Renal cortical epithelial cell (primary cell): ENCODE results near the gene OAT. TPM values are rescaled to one million over a fixed set of nuclear protein-coding genes. Genes with fewer than 3 reads are reported as not detected.

Source experiments
- DNase-seq: peaks from one replicate; pipeline ENCODE4 v3.0.0-alpha.2; 2011; ENCODE audit warnings: low read depth
- total RNA-seq: library from RNA; depleted of rRNA; stranded (reverse); fragments of >200 nt; gene quantifications from 2 replicates; pipeline ENCODE4 v1.2.3, GENCODE V29; 2014

Gene OAT
- total RNA-seq, 1 donor from 2014 or later: 112 TPM

DNA sequence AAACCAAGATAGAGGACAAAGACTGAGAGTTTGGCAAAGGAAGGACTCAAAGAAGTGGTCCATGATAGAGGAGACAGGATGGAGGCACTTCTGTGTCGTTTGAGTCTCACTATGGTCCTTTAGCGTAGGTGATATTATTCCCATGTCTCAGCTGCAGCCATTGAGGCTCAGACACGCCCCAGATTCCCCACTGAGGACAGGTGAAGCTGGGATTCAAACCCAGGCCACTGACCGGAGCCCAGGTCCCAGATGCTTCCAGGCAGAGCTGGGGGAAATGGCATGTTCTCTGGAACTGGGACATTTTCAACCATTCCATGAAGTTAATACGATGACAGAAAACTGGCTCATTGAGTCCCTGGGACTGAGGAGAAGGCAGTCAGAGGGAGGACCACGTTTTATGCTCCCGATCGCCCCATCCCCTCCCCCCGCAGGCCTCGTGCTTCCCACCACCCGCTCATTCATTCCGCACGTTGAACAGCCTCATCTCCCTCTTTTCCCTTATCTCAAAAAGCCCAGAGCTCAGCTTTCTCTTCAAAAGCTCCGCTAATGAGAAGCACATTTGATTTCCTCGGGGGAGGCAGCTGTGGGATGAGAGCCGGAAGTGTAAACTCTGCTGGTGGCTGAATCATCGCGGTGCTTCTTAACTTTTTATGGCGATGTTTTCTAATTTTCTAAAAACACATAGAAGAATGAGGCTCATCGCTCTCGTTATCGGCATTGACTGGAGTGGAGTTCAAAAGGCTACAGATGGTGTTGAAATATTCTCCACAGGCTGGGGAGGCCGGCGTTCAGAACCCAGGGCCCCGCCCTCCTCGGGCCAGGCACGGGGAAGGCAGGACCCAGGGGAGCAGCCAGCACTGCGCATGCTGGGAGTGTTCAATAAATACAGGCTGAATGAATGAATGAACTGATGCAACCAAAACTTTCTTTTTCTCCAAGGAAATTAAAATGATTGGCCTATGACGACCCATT, 64.0 kb downstream of the OAT start:
- DNase-seq: peak; percentile 19

DNA sequence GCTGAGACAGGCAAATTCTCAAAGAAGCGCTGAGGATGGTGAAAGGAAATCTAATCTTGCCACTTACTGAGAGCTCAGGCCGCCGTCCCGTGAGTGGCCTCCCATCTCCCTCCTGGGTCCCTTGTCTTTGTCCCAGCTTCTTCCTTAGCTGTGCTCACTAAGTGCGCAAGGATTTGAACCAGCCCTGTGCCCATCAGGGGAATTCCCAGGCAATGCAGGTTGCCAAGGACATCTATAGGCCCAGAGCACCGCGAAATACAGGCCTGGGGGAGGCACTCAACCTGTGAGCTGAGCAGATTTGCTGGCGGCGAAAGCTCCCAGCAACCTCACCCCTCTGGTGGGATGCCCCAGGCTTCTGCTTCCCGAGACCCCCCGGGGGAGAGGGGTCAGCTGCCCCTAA, 64.8 kb downstream of the OAT start:
- DNase-seq: no peak

DNA sequence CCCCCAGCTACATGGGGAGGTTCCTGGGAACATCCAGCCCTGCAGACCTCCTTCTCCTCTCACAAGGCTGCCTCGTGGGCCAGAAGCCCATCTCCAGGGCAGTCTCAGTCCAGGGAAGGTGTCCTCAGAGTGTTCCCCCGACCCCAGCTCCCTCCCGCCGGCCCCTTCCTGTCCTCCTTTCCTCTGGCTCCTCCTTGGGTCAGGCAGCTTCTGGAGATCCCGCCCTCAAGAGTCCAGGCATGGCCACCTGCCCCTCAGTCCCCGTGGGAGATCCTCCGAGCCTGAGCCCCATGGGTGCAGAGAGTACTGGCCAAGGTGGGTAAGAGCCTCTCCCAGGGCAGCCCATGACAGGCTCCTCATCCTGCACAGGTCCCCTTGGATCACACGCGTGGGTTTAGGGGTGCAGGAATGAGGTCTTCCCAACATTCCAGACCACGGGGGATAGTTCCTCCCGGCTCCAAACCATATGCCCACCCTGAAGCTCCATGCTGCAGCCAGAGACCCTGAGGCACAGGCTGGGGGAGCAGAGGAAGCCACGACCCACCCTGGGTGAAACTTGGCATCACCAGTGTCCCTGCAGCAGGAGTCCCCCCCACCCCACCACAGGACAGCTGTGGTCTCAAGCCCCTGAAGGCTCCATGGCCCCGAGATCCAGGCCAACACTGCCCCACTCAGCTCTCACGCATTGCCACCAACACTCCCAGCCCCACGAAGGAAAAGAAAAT, 65.5 kb downstream of the OAT start:
- DNase-seq: no peak

DNA sequence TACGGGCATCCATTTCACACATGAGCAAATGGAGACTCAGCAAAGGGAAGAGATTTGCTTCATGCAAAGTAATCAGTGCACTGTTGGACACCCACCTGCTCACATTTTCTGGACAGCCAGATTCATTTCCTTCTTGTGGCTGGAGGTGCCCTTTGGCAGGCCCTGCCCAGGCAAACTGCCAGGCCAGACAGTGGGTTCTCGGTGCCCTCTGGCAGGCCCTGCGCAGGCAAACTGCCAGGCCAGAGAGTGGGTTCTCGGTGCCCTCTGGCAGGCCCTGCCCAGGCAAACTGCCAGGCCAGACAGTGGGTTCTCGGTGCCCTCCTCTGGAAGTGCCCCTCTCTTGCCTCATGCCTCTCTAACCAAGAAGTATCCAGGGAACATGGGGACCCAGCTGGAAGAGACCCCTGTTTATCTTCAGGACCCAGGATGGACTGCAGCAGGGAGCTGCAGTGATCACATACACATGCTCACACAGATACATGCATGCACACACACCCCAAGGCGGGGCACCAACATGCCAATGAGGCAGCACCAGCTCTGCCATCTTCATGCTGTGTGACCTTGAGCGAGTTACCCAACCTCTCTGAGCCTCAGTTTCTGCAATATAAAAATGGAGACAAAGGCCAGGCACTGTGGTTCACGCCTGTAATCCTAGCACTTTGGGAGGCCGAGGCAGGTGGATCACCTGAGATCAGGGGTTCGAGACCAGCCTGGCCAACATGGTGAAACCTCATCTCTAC, 67.1 kb downstream of the OAT start:
- peak; percentile 31 for DNase-seq

DNA sequence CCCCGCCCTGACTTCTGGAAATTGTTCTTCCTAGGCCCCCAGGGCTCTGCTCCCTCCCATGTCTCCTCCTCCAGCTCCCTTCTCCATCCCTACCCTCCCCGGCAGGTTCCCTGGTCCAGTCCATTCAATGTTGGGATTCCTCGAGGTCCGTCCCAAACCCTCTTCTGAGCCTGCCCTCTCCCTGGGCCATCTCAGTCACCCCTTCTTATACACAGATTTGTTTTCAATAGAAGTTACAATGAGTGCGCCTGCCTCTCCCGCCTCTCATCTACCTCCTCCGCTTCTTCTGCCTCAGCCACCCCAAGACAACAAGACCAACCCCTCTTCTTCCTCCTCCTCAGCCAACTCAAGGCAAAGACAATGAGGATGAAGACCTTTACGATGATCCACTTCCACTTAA, 67.9 kb downstream of the OAT start:
- no peak for DNase-seq

DNA sequence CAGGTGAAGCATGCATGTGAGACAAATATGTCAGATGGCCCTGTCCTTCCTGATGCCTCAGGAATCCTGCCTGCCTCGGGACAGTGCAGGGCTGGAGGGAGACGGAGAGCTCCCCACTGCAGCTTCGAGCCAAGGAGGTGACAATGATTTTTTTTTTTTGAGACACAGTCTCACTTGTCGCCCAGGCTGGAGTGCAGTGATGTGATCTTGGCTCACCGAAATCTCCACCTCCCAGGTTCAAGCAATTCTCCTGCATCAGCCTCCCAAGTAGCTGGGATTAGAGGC, 68.8 kb downstream of the OAT start:
- no peak for DNase-seq

DNA sequence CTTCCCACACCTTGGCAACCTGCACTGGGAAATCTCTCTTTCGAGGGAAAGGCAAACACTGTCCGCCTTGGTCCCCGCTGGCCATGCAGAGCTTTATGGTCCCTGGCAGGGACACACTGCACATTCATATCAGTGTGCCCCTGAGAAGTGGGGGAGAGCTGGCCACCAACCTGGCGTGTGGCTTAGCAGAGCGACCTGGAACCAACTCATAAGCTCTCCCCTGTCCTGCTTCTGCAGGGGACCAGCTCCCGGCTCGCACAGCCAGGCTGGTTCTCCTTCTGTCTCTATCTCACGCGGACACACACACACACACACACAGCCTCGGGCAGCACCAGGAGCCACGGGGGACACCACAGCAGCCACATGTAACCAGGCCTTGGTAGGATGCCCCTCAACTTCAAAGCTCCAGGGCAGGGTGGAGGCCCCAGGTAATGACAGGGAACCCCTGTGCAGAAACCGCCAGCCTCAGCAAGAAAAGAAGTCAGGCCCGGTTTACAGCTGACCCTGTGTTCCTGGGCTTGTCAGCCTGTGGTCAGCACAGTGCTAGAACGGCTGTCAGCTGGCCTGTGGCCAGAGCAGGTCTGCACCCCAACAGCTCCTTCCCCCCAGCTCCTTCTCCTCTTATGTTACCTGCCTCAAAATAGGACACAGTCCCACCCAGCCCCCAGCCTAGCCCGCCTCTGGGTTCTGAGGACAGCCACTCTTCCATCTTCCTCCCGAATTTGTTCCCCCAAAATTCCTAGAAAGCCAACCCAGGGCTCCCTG, 69.3 kb downstream of the OAT start:
- DNase-seq: no peak

DNA sequence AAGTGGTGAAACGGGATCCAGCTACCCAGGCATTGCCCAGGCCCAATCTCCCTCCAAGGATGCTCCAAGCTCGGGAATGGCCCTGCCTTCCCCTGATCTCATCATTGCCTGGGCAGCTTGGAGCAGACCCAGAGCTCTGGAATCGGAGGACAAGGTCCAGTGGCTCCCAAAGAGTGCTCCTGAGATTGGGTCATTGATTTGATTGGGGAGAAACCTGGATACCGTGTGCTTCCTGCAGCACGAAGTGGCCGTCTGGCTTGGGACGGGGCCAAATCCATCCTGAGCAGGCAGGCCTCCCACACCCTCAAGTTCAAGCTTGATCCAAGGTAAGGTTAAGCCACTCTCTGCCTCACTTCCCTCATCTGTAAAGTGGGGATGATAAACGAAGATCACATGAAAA, 69.9 kb downstream of the OAT start:
- no peak for DNase-seq

DNA sequence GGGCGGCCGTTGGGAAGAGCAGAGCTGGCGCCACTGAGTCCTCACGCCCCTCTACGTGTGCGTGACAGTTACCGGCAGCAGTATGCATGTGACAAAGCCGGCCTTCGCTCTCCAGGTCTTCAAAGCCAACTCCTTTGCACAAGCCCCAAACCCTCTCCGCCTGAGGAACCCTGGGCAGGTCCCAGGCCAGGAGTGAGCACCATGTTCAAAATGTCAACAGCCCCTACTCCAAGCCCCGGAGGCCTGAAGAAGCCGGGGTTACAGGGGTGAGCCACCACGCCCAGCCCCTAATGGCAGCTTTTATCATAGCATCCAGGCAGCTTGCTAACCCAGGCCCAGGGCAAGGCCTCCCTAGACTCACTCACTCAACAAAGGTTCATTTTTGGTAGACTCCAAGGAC, 70.8 kb downstream of the OAT start:
- no peak for DNase-seq

Other genes with a start within 250 kb of the OAT start
- gene NKX1-2, start 31.1 kb upstream of the OAT start, total RNA-seq: not detected in 2 replicates
- gene LHPP, start 42.9 kb upstream of the OAT start, total RNA-seq: 18.1 and 18.4 TPM in 2 replicates